H1 (cell line): ENCODE measurements around the gene BTAF1. TPM values are rescaled to one million over a fixed set of nuclear protein-coding genes. Genes with fewer than 3 reads are reported as not detected.

Experiments used
- ASH2L ChIP-seq: fragments of 200-600, 300-600 bp; sonication (generic); IDR thresholded peaks from one replicate; pipeline ENCODE4 v1.7.1; 2017; ENCODE audit warnings: low read length
- BCL11A ChIP-seq, 2 experiments: IDR thresholded peaks; one replicate each; pipeline ENCODE4 v1.6.1; 2011; ENCODE audit warnings: low read depth in 2 of 2, low read length in 2 of 2, mild to moderate bottlenecking in 2 of 2
- CBX5 ChIP-seq: fragments of 300-800, 300-1000 bp; sonication (generic); IDR thresholded peaks from 2 replicates; pipeline ENCODE4 v1.7.1; 2016; ENCODE audit warnings: antibody characterized with exemption, low read length, low read depth
- FOSL1 ChIP-seq: IDR thresholded peaks from 2 replicates; pipeline ENCODE4 v1.6.1; 2011; ENCODE audit warnings: mild to moderate bottlenecking, low read depth, low read length, moderate library complexity; ENCODE audit not compliant: insufficient read depth
- MAX ChIP-seq: IDR thresholded peaks from 2 replicates; pipeline ENCODE4 v1.6.1; 2012; ENCODE audit warnings: inconsistent platforms
- RFX5 ChIP-seq: IDR thresholded peaks from 2 replicates; pipeline ENCODE4 v1.6.1; 2011; ENCODE audit warnings: low read depth, low read length, improper control_type of control experiment, borderline replicate concordance
- polyA plus RNA-seq, 7 experiments: library from polyadenylated mRNA; depleted of rRNA in 3 of 7; stranded (reverse) in 5 of 7; unstranded in 2 of 7; fragments of >200 nt in 5 of 7; fragments of 200-250 nt in 2 of 7; gene quantifications; 1 replicate in 5 of 7; 2 replicates in 1 of 7; 4 replicates in 1 of 7; pipeline versions ENCODE4 v1.2.1 to v1.2.3, GENCODE V29; 2011 to 2013; ENCODE audit warnings: missing spikeins in 2 of 7, mixed read lengths in 2 of 7
- total RNA-seq: library from RNA; stranded (reverse); fragmentation: NEBNext Ultra II Directional; extraction: Animal tissue kit (Norgen Biotek cat#: 25700); gene quantifications from 2 replicates; pipeline ENCODE4 v1.2.1, GENCODE V29; 2021

BTAF1 gene
- total and polyA plus RNA-seq, 2 of the 8 experiments (the other 6 are each of a cell fraction or from before 2014, with no cell fraction given), result 24.5 to 39.1 TPM

DNA sequence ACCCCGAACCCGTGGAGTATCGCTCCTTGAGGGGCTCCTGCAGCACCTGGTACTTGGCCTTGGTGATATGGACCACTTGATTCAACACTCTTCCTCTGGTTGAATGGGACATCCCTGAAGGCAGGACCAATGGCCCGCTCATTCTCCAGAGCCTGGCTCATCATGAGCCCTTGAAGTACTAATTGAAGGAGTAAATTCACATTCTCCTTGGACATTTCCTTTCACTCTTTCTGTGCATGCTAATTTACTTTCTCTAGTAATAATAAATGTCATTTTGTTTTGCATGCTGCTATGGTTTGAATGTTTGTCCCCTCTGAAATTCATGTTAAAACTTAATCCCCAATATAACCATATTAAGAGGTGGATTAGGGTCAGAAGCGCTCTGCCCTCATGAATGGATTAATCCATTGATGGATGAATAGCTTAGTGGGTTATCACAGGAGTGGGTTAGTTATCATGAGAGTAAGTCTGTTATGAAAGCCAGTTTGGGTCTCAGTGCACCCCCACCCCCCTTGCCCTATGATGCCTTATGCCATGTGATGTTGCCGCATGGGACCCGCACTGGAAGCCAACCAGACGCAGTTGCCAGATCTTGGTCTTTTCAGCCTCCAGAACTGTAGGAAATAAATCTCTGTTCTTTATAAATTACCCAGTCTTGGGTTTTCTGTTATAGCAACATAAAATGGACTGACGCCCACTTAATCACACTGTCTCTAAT lies 38.0 kb upstream of the BTAF1 start (continued):
- TF ChIP-seq CBX5, result no peak
- no peak for TF ChIP-seq BCL11A (IDR thresholded peaks at IDR 0.05; ENCODE audit: low read depth in 2 of 2, low read length in 2 of 2)
- no peak for TF ChIP-seq RFX5
- no peak for TF ChIP-seq MAX
- TF ChIP-seq ASH2L, result no peak
- TF ChIP-seq FOSL1, result no peak
